NB4 (cell line): Measurements from ENCODE around the gene CGB1.
"Not testable (repeated sequence)": the region's sequence is repeated elsewhere in the genome, so short reads cannot be mapped to it uniquely, and the experiment has no call there.

Source experiments
- POLR2A ChIP-seq: IDR thresholded peaks from 2 replicates; pipeline ENCODE4 v1.6.1; 2011; ENCODE audit warnings: mild to moderate bottlenecking; ENCODE audit not compliant: insufficient read length; ENCODE audit errors: extremely low read depth
- TF ChIP-seq, protein P1 (sequence below): IDR thresholded peaks from one replicate; pipeline ENCODE4 v1.5.1; 2012; ENCODE audit warnings: low read depth, low read length

DNA sequence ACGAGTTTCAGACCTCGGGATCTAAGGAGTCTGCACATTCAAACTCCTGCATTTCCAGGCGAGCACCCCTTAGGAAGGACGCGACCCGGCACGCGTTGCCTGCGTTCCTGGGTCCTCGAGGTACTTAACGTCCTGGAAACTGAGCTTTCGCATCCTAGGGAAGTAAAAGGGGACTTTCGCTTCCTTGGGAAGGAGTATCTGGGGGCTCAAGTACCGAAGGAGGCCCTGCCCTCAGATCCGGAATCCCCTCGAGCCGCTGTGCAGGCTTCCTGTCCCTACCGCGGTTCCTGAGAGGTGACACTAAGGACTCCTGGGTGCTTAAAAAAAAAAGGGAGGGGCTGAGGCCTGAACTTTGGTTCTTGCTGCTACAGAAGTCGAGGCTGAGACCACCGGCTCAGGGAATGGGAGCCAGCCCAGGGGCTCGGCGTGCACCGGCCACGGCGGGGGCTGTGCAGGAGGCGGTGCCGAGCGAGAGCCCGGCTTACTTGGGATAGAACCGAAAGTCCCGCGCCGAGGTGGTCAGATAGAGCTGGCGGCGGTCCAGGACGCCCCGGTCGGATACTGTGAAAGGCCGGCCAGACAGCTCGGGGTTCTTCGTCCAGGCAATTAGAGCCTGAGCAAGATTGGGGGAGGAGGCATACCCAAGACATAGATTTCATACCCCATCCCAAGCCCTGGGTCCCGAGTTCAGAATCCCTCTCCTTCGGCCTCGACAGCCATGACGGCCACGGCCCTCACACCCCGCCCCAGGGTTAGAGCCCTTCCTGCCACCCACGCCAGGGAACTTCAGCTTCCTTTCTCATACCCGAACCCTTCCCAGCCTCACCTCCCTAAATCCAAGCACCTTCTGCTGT, 18.1 kb downstream of the CGB1 start:
- TF ChIP-seq, protein P1, sequence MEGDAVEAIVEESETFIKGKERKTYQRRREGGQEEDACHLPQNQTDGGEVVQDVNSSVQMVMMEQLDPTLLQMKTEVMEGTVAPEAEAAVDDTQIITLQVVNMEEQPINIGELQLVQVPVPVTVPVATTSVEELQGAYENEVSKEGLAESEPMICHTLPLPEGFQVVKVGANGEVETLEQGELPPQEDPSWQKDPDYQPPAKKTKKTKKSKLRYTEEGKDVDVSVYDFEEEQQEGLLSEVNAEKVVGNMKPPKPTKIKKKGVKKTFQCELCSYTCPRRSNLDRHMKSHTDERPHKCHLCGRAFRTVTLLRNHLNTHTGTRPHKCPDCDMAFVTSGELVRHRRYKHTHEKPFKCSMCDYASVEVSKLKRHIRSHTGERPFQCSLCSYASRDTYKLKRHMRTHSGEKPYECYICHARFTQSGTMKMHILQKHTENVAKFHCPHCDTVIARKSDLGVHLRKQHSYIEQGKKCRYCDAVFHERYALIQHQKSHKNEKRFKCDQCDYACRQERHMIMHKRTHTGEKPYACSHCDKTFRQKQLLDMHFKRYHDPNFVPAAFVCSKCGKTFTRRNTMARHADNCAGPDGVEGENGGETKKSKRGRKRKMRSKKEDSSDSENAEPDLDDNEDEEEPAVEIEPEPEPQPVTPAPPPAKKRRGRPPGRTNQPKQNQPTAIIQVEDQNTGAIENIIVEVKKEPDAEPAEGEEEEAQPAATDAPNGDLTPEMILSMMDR = not testable (repeated sequence)
- not testable (repeated sequence) for TF ChIP-seq POLR2A
